NCI-H748 (cell line): ENCODE data around the gene UBAP2.
A peak's percentile ranks its signal among the peaks of the same experiment; 100 is the strongest.

Source experiments
- DNase-seq: peaks from one replicate; lab custom pipeline; 2025; ENCODE audit not compliant: unreplicated experiment; lab: John Stamatoyannopoulos, UW

UBAP2 gene

DNA sequence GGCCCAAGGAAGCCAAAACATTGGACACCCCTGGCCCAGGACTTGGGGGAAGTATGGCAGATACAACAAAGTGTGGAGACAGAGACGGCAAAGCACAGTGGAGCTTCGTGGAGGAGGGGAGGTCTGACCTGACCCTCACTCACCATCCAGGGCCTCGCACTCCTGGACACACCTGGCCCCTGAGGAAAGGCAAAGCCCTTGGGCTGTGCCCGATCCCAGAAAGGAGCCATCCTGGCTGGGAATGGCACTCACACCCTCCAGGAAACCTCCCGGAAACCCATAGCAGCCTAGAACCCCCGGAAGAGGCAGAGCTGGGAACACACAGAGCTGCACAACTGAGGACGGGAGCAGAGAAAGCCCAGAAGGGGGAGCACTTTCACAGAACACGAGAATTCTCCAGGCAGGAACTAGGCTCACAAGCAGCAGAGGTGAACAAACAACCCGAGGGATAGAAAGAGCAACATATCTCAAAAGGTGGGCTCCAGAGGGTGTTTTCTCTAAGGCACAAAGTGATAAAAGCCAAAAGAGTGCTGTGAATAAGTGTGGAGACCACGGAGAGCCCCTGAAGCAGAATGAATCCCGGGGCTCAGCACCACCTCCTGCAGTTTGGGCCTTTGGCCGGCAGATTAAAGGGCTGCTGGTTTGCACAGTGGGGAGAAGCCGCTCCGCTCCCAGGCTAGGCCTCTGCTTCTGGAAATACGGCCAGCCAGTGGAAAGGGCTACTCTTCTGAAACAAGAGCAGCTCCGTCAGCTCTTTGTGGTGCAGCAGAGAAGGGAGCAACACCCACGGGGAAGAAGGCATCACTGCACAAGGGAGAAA is 123.5 kb downstream of the UBAP2 start:
- DNase-seq, result peak; percentile 32

- DNase-seq, result no peak
Observed at GRCh38 chr9:33923998-33924701, 124.5 kb downstream of the UBAP2 start.

- DNase-seq, result no peak
Observed at GRCh38 chr9:33923079-33923478, 125.6 kb downstream of the UBAP2 start.

GRCh38 chr9:33921967-33922895 is 126.5 kb downstream of the UBAP2 start:
- no peak for DNase-seq

- DNase-seq, result no peak
Observed at GRCh38 chr9:33919276-33919897, 129.3 kb downstream of the UBAP2 start.

DNA sequence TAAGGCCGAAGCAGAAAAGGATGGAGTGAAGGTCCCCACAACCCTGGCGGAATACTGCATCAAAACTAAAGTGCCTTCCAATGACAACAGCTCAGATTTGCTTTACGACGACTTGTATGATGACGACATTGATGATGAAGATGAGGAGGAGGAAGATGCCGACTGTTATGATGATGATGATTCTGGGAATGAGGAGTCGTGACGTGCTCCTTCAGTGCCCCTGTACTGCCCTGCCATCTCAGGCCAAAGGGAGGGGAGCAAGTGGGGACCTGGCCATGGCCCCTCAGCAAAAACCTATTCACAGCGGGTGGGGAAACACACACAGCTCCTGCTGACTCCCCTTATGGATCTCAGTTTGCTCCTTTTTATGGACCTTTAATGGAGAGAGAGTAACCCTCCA is 131.7 kb downstream of the UBAP2 start:
- no peak for DNase-seq

GRCh38 chr9:33914887-33915628 is 133.6 kb downstream of the UBAP2 start:
- DNase-seq, result no peak

DNA sequence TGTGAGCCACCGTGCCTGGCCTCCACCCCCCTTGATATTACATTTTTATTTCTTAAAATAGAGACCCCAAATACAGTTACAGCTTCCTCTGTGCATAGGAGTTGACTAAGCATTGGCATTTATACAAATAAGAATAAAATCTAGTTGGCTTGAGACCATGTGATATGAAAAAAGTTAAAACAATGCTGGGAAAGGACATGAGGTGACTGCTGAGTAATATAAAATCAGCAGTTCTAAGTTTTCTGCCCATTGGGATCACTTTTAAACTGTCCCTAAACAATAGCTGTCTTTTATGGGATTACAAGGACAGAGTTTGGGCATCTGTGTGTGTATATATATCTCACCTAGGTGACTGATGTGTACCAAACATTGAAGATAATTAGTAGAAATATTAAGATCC is 135.1 kb downstream of the UBAP2 start:
- no peak for DNase-seq

DNA sequence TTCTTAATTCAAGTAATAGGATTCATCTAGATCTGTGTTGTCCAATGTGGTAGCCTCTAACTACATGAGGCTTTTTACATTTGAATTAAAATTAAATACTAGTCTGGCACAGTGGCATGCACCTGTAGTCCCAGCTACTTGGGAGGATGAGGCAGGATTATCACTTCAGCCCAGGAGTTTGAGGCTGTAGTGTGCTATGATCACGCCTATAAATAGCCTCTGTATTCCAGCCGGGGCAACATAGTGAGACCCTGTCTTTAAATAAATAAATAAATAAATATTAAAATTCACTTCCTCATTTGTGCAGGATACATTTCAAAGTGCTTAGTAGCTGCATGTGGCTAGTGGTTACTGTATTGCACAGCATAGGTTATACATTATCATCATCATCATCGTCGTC is 139.9 kb downstream of the UBAP2 start:
- DNase-seq, result no peak

- DNase-seq, result peak; percentile 50
Observed at GRCh38 chr9:33908114-33908513, 140.6 kb downstream of the UBAP2 start.

- DNase-seq, result no peak
Observed at GRCh38 chr9:33907347-33907746, 141.3 kb downstream of the UBAP2 start.

- no peak for DNase-seq
Observed at GRCh38 chr9:33906769-33907168, 141.9 kb downstream of the UBAP2 start.

DNA sequence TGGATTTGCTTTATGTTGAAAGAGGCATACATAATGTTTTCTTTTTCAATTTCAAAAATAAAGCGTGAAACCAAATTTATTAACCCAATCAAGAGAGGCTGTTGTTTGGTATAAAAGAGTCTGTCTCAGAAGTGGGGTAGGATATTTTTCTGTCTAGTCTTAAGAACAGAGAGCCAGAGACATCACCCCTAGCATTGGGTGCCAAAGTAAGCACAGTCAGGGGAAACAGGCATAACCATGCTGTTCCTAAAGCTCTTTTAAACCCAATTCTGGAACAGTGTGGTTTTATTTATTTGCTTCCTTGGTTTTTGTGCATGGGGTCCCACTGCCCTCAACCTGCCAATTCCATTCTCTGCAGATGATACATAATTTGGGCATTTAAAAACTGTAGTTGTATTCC is 143.6 kb downstream of the UBAP2 start:
- DNase-seq, result no peak

- DNase-seq, result no peak
Observed at GRCh38 chr9:33903157-33903780, 145.4 kb downstream of the UBAP2 start.

DNA sequence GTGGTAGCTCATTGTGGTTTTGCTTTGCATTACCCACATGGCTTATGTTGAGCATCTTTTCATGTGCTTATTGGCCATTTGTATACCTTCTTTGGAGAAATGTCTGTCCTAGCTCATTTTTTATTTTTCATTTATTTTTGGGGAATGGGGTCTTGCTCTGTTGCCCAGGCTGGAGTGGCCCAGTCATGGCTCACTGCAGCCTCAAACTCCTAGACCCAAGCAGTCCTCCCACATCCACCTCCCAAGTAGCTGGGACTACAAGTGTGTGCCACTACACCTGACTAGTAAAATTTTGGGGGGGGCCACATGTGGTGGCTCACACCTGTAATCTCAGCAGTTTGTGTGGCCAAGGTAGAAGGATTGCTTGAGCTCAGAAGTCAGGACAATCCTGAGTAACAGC is 154.4 kb downstream of the UBAP2 start:
- DNase-seq, result no peak

- DNase-seq, result no peak
Observed at GRCh38 chr9:33893861-33894260, 154.8 kb downstream of the UBAP2 start.

- no peak for DNase-seq
Observed at GRCh38 chr9:33885948-33886347, 162.7 kb downstream of the UBAP2 start.

- peak; percentile 91 for DNase-seq
Observed at GRCh38 chr9:33884856-33885701, 163.6 kb downstream of the UBAP2 start.

GRCh38 chr9:33881635-33882034 is 167.1 kb downstream of the UBAP2 start:
- no peak for DNase-seq
